OCI-LY1 (cell line): ENCODE measurements around the gene SPRY1.
A peak's percentile ranks its signal among the peaks of the same experiment; 100 is the strongest.

Experiments used
- H2AFZ ChIP-seq: fragments of 200-600 bp; sonication (generic), shearing (Covaris generic); 2 replicates; pipeline ENCODE4 v1.6.0; 2014; ENCODE audit warnings: antibody characterized with exemption, mild to moderate bottlenecking, low read length
- H3F3A ChIP-seq: fragments of 200-600 bp; sonication (generic), shearing (Covaris generic); 2 replicates; pipeline ENCODE4 v1.6.0; 2014; ENCODE audit warnings: mild to moderate bottlenecking, antibody characterized with exemption, low read length, moderate library complexity; ENCODE audit not compliant: insufficient read depth
- H3K27ac ChIP-seq: fragments of 200-600 bp; sonication (generic); 2 replicates; pipeline ENCODE4 v1.5.1; 2014; ENCODE audit warnings: low read length, mixed run types, mild to moderate bottlenecking, low read depth; ENCODE audit not compliant: poor library complexity, severe bottlenecking
- H3K27me3 ChIP-seq: fragments of 200-600 bp; sonication (generic); 2 replicates; pipeline ENCODE4 v1.6.0; 2014; ENCODE audit warnings: antibody characterized with exemption, mild to moderate bottlenecking, low read length, moderate library complexity; ENCODE audit not compliant: insufficient read depth
- H3K36me3 ChIP-seq: fragments of 200-600 bp; sonication (generic); 2 replicates; pipeline ENCODE4 v1.6.1; 2014; ENCODE audit warnings: mild to moderate bottlenecking, antibody characterized with exemption, low read length, moderate library complexity, mixed read lengths; ENCODE audit not compliant: insufficient read depth
- H3K4me1 ChIP-seq: fragments of 200-600 bp; sonication (generic); 2 replicates; pipeline ENCODE4 v1.5.1; 2014; ENCODE audit warnings: mild to moderate bottlenecking, low read length, moderate library complexity; ENCODE audit not compliant: insufficient read depth, severe bottlenecking
- H3K4me2 ChIP-seq: fragments of 200-600 bp; sonication (generic), shearing (Covaris generic); 2 replicates; pipeline ENCODE4 v1.6.1; 2014; ENCODE audit warnings: low read length
- H3K4me3 ChIP-seq: fragments of 200-600 bp; sonication (generic); 2 replicates; pipeline ENCODE4 v1.5.1; 2014; ENCODE audit warnings: low read length, low read depth, mild to moderate bottlenecking, mixed read lengths; ENCODE audit not compliant: poor library complexity, severe bottlenecking
- H3K79me2 ChIP-seq: fragments of 200-600 bp; shearing (Covaris generic); 2 replicates; pipeline ENCODE4 v1.6.1; 2016; ENCODE audit warnings: mixed run types, low read length, mixed read lengths; ENCODE audit not compliant: insufficient read depth
- H3K9ac ChIP-seq: fragments of 200-600 bp; sonication (generic), shearing (Covaris generic); 2 replicates; pipeline ENCODE4 v1.6.1; 2014; ENCODE audit warnings: mild to moderate bottlenecking, low read length, mixed read lengths
- H3K9me2 ChIP-seq: fragments of 200-600 bp; sonication (generic), shearing (Covaris generic); 2 replicates; pipeline ENCODE4 v1.6.1; 2014; ENCODE audit warnings: low read depth, mild to moderate bottlenecking, low read length, mixed read lengths
- H3K9me3 ChIP-seq: fragments of 200-600 bp; shearing (Covaris generic); 2 replicates; pipeline ENCODE4 v1.6.1; 2014; ENCODE audit warnings: low read length, mixed read lengths
- H4K20me1 ChIP-seq: fragments of 200-600 bp; sonication (generic), shearing (Covaris generic); 2 replicates; pipeline ENCODE4 v1.6.0; 2016; ENCODE audit warnings: mild to moderate bottlenecking, low read length; ENCODE audit not compliant: insufficient read depth
- CTCF ChIP-seq: fragments of 200-600 bp; sonication (generic), shearing (Covaris generic); IDR thresholded peaks from 2 replicates; pipeline ENCODE4 v1.5.1; 2017; ENCODE audit warnings: mild to moderate bottlenecking, antibody characterized with exemption, low read length, moderate library complexity, mixed read lengths
- EZH2 ChIP-seq: fragments of 200-600 bp; sonication (generic), shearing (Covaris generic); IDR thresholded peaks from 2 replicates; pipeline ENCODE4 v1.8.0; 2017; ENCODE audit warnings: borderline replicate concordance, mixed run types, mild to moderate bottlenecking, antibody characterized with exemption, low read length, moderate library complexity, mixed read lengths

The SPRY1 gene

GRCh38 chr4:123380728-123381716 lies 15.6 kb upstream of the SPRY1 start:
- 0 out of 2 replicates have a peak overlapping the region, but pooled peaks have one; percentile 1 for H2AFZ ChIP-seq
- no peaks in the 10 kb centered on the region for H3K36me3 ChIP-seq
- H3K4me3 ChIP-seq: no peak overlapping the region
- H3K27ac ChIP-seq: no peak overlapping the region
- H3K4me2 ChIP-seq: peak overlapping the region; percentile 30; the same call in 1 of the 2 replicates
- TF ChIP-seq CTCF (no peak), EZH2 (no peak)
- H3F3A ChIP-seq: no peaks in the 10 kb centered on the region
- no peaks in the 10 kb centered on the region for H3K79me2 ChIP-seq
- H4K20me1 ChIP-seq: no peaks in the 10 kb centered on the region
- no peaks in the 10 kb centered on the region for H3K9me3 ChIP-seq
- H3K4me1 ChIP-seq: peaks cover 47% of the 10 kb centered on the region
- H3K9ac ChIP-seq: no peak overlapping the region
- H3K27me3 ChIP-seq: no peaks in the 10 kb centered on the region
- H3K9me2 ChIP-seq: no peaks in the 10 kb centered on the region

GRCh38 chr4:123381996-123382395 lies 14.6 kb upstream of the SPRY1 start:
- H4K20me1 ChIP-seq: no peaks in the 10 kb centered on the region
- TF ChIP-seq CTCF: no peak
- no peak for TF ChIP-seq EZH2
- no peak overlapping the region for H3K4me2 ChIP-seq
- H3K9ac ChIP-seq: no peak overlapping the region
- H3F3A ChIP-seq: no peaks in the 10 kb centered on the region
- no peaks in the 10 kb centered on the region for H3K9me3 ChIP-seq
- no peaks in the 10 kb centered on the region for H3K27me3 ChIP-seq
- no peak overlapping the region for H3K4me3 ChIP-seq
- H3K9me2 ChIP-seq: no peaks in the 10 kb centered on the region
- no peak overlapping the region for H3K27ac ChIP-seq
- peaks cover 50% of the 10 kb centered on the region for H3K4me1 ChIP-seq
- no peaks in the 10 kb centered on the region for H3K79me2 ChIP-seq
- H2AFZ ChIP-seq: no peak overlapping the region
- no peaks in the 10 kb centered on the region for H3K36me3 ChIP-seq

GRCh38 chr4:123383566-123383965 lies 13.0 kb upstream of the SPRY1 start:
- Histone ChIP-seq H3K27ac (no peak overlapping the region), H3K36me3 (no peaks in the 10 kb centered on the region), H3K9me2 (no peaks in the 10 kb centered on the region), H3K9me3 (no peaks in the 10 kb centered on the region), H3K79me2 (no peaks in the 10 kb centered on the region), H3K4me2 (no peak overlapping the region), H3K27me3 (no peaks in the 10 kb centered on the region), H3K4me1 (peaks cover 38% of the 10 kb centered on the region), H3K9ac (no peak overlapping the region), H2AFZ (no peak overlapping the region), H3F3A (no peaks in the 10 kb centered on the region), H3K4me3 (no peak overlapping the region), H4K20me1 (no peaks in the 10 kb centered on the region)
- TF ChIP-seq EZH2 (no peak), CTCF (no peak)
